Measurements from ENCODE around the gene MGAT1.

MGAT1 gene

GRCh38 chr5:180808461-180809000 lies 5.9 kb upstream of the MGAT1 start:
- H3K27me3 Mint-ChIP-seq (ENCODE audit: low read depth), result no peaks in the 10 kb centered on the region
- H3K27ac Mint-ChIP-seq, result peak overlapping the region; percentile 87 to 99 (median 97)
- peaks cover 13% of the 10 kb centered on the region for H3K36me3 Mint-ChIP-seq (ENCODE audit: low read depth)
- no peaks in the 10 kb centered on the region for H3K9me3 Mint-ChIP-seq
- no peak for TF ChIP-seq CTCF (IDR thresholded peaks at IDR 0.05; ENCODE audit: unreplicated experiment in 3 of 3)
- peaks cover 76% of the 10 kb centered on the region for H3K4me1 Mint-ChIP-seq
- H3K4me3 Mint-ChIP-seq, result peak overlapping the region; percentile 79 to 89 (median 87)

- Mint-ChIP-seq H3K27me3 (ENCODE audit: low read depth) (no peaks in the 10 kb centered on the region), H3K27ac (peak overlapping the region; percentile 87 to 99 (median 97)), H3K4me3 (peak overlapping the region; percentile 76 to 89 (median 79)), H3K9me3 (no peaks in the 10 kb centered on the region), H3K36me3 (ENCODE audit: low read depth) (peaks cover 13% of the 10 kb centered on the region), H3K4me1 (peaks cover 74% of the 10 kb centered on the region)
- TF ChIP-seq CTCF (IDR thresholded peaks at IDR 0.05; ENCODE audit: unreplicated experiment in 3 of 3), result no peak
These were observed 5.2 kb upstream of the MGAT1 start for GRCh38 chr5:180807654-180808414.

- Mint-ChIP-seq H3K4me3 (peak overlapping the region; percentile 76 to 89 (median 79)), H3K9me3 (no peaks in the 10 kb centered on the region), H3K27me3 (ENCODE audit: low read depth) (no peaks in the 10 kb centered on the region), H3K36me3 (ENCODE audit: low read depth) (peaks cover 13% of the 10 kb centered on the region), H3K27ac (peak overlapping the region; percentile 84 to 97 (median 87)), H3K4me1 (peaks cover 68% of the 10 kb centered on the region)
- TF ChIP-seq CTCF (IDR thresholded peaks at IDR 0.05; ENCODE audit: unreplicated experiment in 3 of 3), result no peak
These were observed 4.4 kb upstream of the MGAT1 start for GRCh38 chr5:180807046-180807445.

GRCh38 chr5:180806351-180807011 lies 3.9 kb upstream of the MGAT1 start:
- Mint-ChIP-seq H3K9me3 (no peaks in the 10 kb centered on the region), H3K27me3 (ENCODE audit: low read depth) (no peaks in the 10 kb centered on the region), H3K36me3 (ENCODE audit: low read depth) (peaks cover 13% of the 10 kb centered on the region), H3K27ac (peak overlapping the region; percentile 84 to 97 (median 87)), H3K4me3 (peak overlapping the region; percentile 76 to 89 (median 79)), H3K4me1 (peaks cover 68% of the 10 kb centered on the region)
- no peak for TF ChIP-seq CTCF (IDR thresholded peaks at IDR 0.05; ENCODE audit: unreplicated experiment in 3 of 3)

- no peaks in the 10 kb centered on the region for H3K27me3 Mint-ChIP-seq (ENCODE audit: low read depth)
- peak overlapping the region; percentile 21 to 96 (median 87) for H3K27ac Mint-ChIP-seq
- H3K4me1 Mint-ChIP-seq, result peaks cover 78% of the 10 kb centered on the region
- TF ChIP-seq CTCF (IDR thresholded peaks at IDR 0.05; ENCODE audit: unreplicated experiment in 3 of 3), result no peak
- peaks cover 13% of the 10 kb centered on the region for H3K36me3 Mint-ChIP-seq (ENCODE audit: low read depth)
- H3K4me3 Mint-ChIP-seq, result peak overlapping the region; percentile 47 to 78 (median 65)
- H3K9me3 Mint-ChIP-seq, result no peaks in the 10 kb centered on the region
These were observed 1.6 kb upstream of the MGAT1 start for GRCh38 chr5:180804129-180804618.
